Endothelial cell of umbilical vein (primary cell): ENCODE results near the gene PLIN5. TPM values are rescaled to one million over a fixed set of nuclear protein-coding genes. Genes with fewer than 3 reads are reported as not detected.

Source experiments
- BruUV-seq: library from RNA; stranded (reverse); fragments of 400-500 nt; replicated peaks from 2 replicates; lab custom pipeline; 2021; lab: Mats Ljungman, UMichigan
- CTCF ChIA-PET: fragments of 300-600, 350-600 bp; sonication (Branson Sonifier 250); formaldehyde crosslinking; loops from one replicate; lab custom pipeline; 2021; ENCODE audit warnings: antibody characterized with exemption, inconsistent platforms; lab: Charles Lee
- POLR2A ChIA-PET: fragments of 300-600, 350-600 bp; sonication (Branson Sonifier 250); formaldehyde crosslinking; loops from one replicate; lab custom pipeline; 2021; ENCODE audit warnings: antibody characterized with exemption, inconsistent platforms; lab: Charles Lee
- DNase-seq: peaks from one replicate; pipeline ENCODE4 v3.0.0-alpha.2; 2011; ENCODE audit warnings: low read depth, low spot score
- FAIRE-seq: peaks from 2 replicates; lab custom pipeline; 2011; peaks lifted over from hg19 to GRCh38; lab: Jason Lieb, UNC
- H2AFZ ChIP-seq: 2 replicates; pipeline ENCODE4 v1.6.0; 2012; ENCODE audit warnings: low read depth, low read length, control low read depth, inconsistent platforms
- H3K27ac ChIP-seq: 2 replicates; pipeline ENCODE4 v1.5.1; 2011; ENCODE audit warnings: low read depth, mild to moderate bottlenecking, control low read depth, low read length, moderate library complexity; ENCODE audit not compliant: insufficient read depth
- H3K27me3 ChIP-seq, 2 experiments: 2 replicates each; pipeline versions ENCODE4 v1.6.0 to v1.6.1; 2011; ENCODE audit warnings: low read length in 2 of 2, mixed read lengths in 1 of 2; ENCODE audit not compliant: control insufficient read depth in 2 of 2, insufficient read depth in 2 of 2
- H3K36me3 ChIP-seq, 2 experiments: 2 replicates in 1 of 2; 3 replicates in 1 of 2; pipeline ENCODE4 v1.5.1; 2011; ENCODE audit warnings: low read length in 2 of 2, mild to moderate bottlenecking in 1 of 2, moderate library complexity in 1 of 2; ENCODE audit not compliant: control insufficient read depth in 2 of 2, insufficient read depth in 2 of 2; ENCODE audit errors: extremely low read depth in 1 of 2
- H3K4me1 ChIP-seq: 3 replicates; pipeline ENCODE4 v1.5.1; 2011; ENCODE audit warnings: mild to moderate bottlenecking, low read length; ENCODE audit not compliant: control insufficient read depth, insufficient read depth; ENCODE audit errors: extremely low read depth
- H3K4me2 ChIP-seq: 2 replicates; pipeline ENCODE4 v1.6.1; 2011; ENCODE audit warnings: low read length, control low read depth, mixed read lengths; ENCODE audit not compliant: insufficient read depth
- H3K4me3 ChIP-seq, 3 experiments: fragments of 200-600 bp in 1 of 3; sonication (generic), shearing (Covaris generic) in 1 of 3; replicated peaks in 1 of 3; 2 replicates each; pipeline ENCODE4 v1.5.1; 2011 to 2016; ENCODE audit warnings: control low read depth in 3 of 3, low read length in 3 of 3, mild to moderate bottlenecking in 2 of 3, inconsistent platforms in 1 of 3, low read depth in 1 of 3, moderate library complexity in 1 of 3; ENCODE audit not compliant: insufficient read depth in 1 of 3
- H3K79me2 ChIP-seq: 2 replicates; pipeline ENCODE4 v1.6.0; 2012; ENCODE audit warnings: low read length, inconsistent platforms; ENCODE audit not compliant: control insufficient read depth, insufficient read depth
- H3K9ac ChIP-seq: replicated peaks from 2 replicates; pipeline ENCODE3; 2011; ENCODE audit warnings: low read length, control low read depth; ENCODE audit not compliant: insufficient read depth; ENCODE audit errors: extremely low read depth
- H3K9me1 ChIP-seq: replicated peaks from 3 replicates; pipeline ENCODE4 v1.6.0; 2011; ENCODE audit warnings: mild to moderate bottlenecking, low read length; ENCODE audit not compliant: control insufficient read depth, insufficient read depth; ENCODE audit errors: extremely low read depth
- H3K9me3 ChIP-seq: replicated peaks from 2 replicates; pipeline ENCODE4 v1.5.1; 2012; ENCODE audit warnings: low read length, inconsistent platforms; ENCODE audit not compliant: control insufficient read depth, insufficient read depth
- H4K20me1 ChIP-seq: replicated peaks from 2 replicates; pipeline ENCODE3; 2011; ENCODE audit warnings: mild to moderate bottlenecking, low read length; ENCODE audit not compliant: control insufficient read depth, insufficient read depth; ENCODE audit errors: extremely low read depth
- CTCF ChIP-seq, 2 donors: IDR thresholded peaks; 1 replicate in 1 of 2; 2 replicates in 1 of 2; pipeline ENCODE4 v1.5.1; 2011; ENCODE audit warnings: low read length in 2 of 2, mild to moderate bottlenecking in 2 of 2, moderate library complexity in 2 of 2, control low read depth in 1 of 2, inconsistent platforms in 1 of 2, low read depth in 1 of 2; ENCODE audit not compliant: insufficient read depth in 1 of 2; ENCODE audit errors: extremely low read depth in 1 of 2
- EZH2 ChIP-seq: IDR thresholded peaks from 2 replicates; pipeline ENCODE4 v1.6.1; 2012; ENCODE audit warnings: borderline replicate concordance, low read depth, mild to moderate bottlenecking, moderate library complexity, low read length, inconsistent platforms; ENCODE audit not compliant: severe bottlenecking
- FOS ChIP-seq: IDR thresholded peaks from 2 replicates; pipeline ENCODE4 v1.6.1; 2011; ENCODE audit warnings: mild to moderate bottlenecking, low read length, moderate library complexity, borderline replicate concordance; ENCODE audit not compliant: insufficient read depth
- GATA2 ChIP-seq: IDR thresholded peaks from 2 replicates; pipeline ENCODE4 v1.7.0; 2011; ENCODE audit warnings: low read depth, mild to moderate bottlenecking, moderate library complexity, mixed read lengths, low read length; ENCODE audit not compliant: insufficient read length, insufficient read depth
- JUN ChIP-seq: IDR thresholded peaks from 2 replicates; pipeline ENCODE4 v1.6.1; 2011; ENCODE audit warnings: borderline replicate concordance, low read depth; ENCODE audit not compliant: insufficient read length, insufficient read depth
- MAX ChIP-seq: IDR thresholded peaks from 2 replicates; pipeline ENCODE4 v1.6.1; 2011; ENCODE audit not compliant: insufficient read depth, insufficient read length
- MYC ChIP-seq: IDR thresholded peaks from one replicate; pipeline ENCODE4 v1.6.1; 2011; ENCODE audit warnings: mild to moderate bottlenecking, low read depth, low read length
- POLR2A ChIP-seq: IDR thresholded peaks from 2 replicates; pipeline ENCODE4 v1.6.1; 2012; ENCODE audit warnings: low read depth, mild to moderate bottlenecking, control low read depth, low read length
- POLR2AphosphoS5 ChIP-seq: IDR thresholded peaks from 2 replicates; pipeline ENCODE4 v1.6.1; 2012; ENCODE audit warnings: low read depth, mild to moderate bottlenecking, control low read depth, low read length, moderate library complexity; ENCODE audit not compliant: insufficient read depth
- dilution Hi-C: fragments of 300-500 bp; cut with MboI; formaldehyde crosslinking; loops from one replicate; pipeline ENCODE4 v1.15.0; 2019; ENCODE audit warnings: low sequenced_read_pairs; ENCODE audit not compliant: extremely low pct_ligation_motif_present
- intact Hi-C: fragments of 100-400 bp; cut with micrococcal nuclease; formaldehyde crosslinking; loops from one replicate; pipeline ENCODE4 v1.10.0; 2022
- polyA plus RNA-seq, 4 experiments: library from polyadenylated mRNA; depleted of rRNA in 3 of 4; stranded (reverse) in 3 of 4; unstranded in 1 of 4; fragments of >200 nt; gene quantifications; 2 replicates each; pipeline versions ENCODE4 v1.2.1 to v1.2.3, GENCODE V29; 2011 to 2012; ENCODE audit warnings: missing spikeins in 1 of 4
- total RNA-seq: library from RNA; stranded (reverse); gene quantifications from 2 replicates; pipeline ENCODE4 v1.2.3, GENCODE V29; 2021

PLIN5 gene
- total and polyA plus RNA-seq, 2 donors (not counting 3 experiments of a cell fraction or from before 2014, with no cell fraction given): 0.17 to 0.24 TPM

GRCh38 chr19:4516199-4516938 lies 18.7 kb downstream of the PLIN5 start:
- Histone ChIP-seq H3K36me3 (no peaks in the 10 kb centered on the region), H3K27me3 (no peaks in the 10 kb centered on the region), H3K9me1 (no peaks in the 10 kb centered on the region), H3K4me3 (no peak overlapping the region), H3K79me2 (no peaks in the 10 kb centered on the region), H3K27ac (no peak overlapping the region), H3K4me2 (no peak overlapping the region), H2AFZ (no peak overlapping the region), H3K9ac (no peak overlapping the region), H3K4me1 (no peaks in the 10 kb centered on the region), H4K20me1 (no peaks in the 10 kb centered on the region), H3K9me3 (no peaks in the 10 kb centered on the region)
- ChIA-PET CTCF (interaction anchor here (0.7 to 2.8 kb wide), 4 partner anchors 10 to 120 kb away, joined by 3 to 17 read pairs (median 5); no protein-coding TSS in a partner anchor), POLR2A (no interaction called here)
- intact Hi-C loops: no loop called here
- BruUV-seq: no TSS peak
- dilution Hi-C loops: no loop called here
- no peak for TF ChIP-seq POLR2A
- no peak for TF ChIP-seq MYC
- no peak for TF ChIP-seq GATA2
- TF ChIP-seq JUN: no peak
- TF ChIP-seq POLR2AphosphoS5: no peak
- TF ChIP-seq MAX: no peak
- TF ChIP-seq FOS: no peak
- TF ChIP-seq CTCF (IDR thresholded peaks at IDR 0.05; ENCODE audit: extremely low read depth in 1 of 2, insufficient read depth in 1 of 2, low read depth in 1 of 2, low read length in 2 of 2): no peak
- TF ChIP-seq EZH2: no peak
- FAIRE-seq (no peak), DNase-seq (no peak)
